Liver (tissue), 9 donors: ENCODE results near the gene RICTOR. TPM values are rescaled to one million over a fixed set of nuclear protein-coding genes. Genes with fewer than 3 reads are reported as not detected.

ENCODE experiments used
- DNase-seq: peaks from one replicate; pipeline ENCODE4 v3.0.0-alpha.2; 2017; ENCODE audit warnings: low spot score
- H3K27ac ChIP-seq, 2 donors: one replicate each; pipeline ENCODE4 v1.7.0; 2013; ENCODE audit warnings: inconsistent platforms in 2 of 2, low read length in 2 of 2, control low read depth in 1 of 2, low read depth in 1 of 2, mild to moderate bottlenecking in 1 of 2
- H3K27me3 ChIP-seq, 4 donors: one replicate each; pipeline versions ENCODE4 v1.6.1 to v1.7.0; 2013; ENCODE audit warnings: low read length in 3 of 4, inconsistent platforms in 1 of 4, mild to moderate bottlenecking in 1 of 4, moderate library complexity in 1 of 4; ENCODE audit not compliant: control insufficient read depth in 4 of 4, insufficient read depth in 4 of 4
- H3K36me3 ChIP-seq, 4 donors: one replicate each; pipeline versions ENCODE4 v1.6.1 to v1.7.0; 2013; ENCODE audit warnings: low read length in 3 of 4, mild to moderate bottlenecking in 3 of 4, low read depth in 1 of 4, moderate library complexity in 1 of 4; ENCODE audit not compliant: control insufficient read depth in 4 of 4, insufficient read depth in 3 of 4
- H3K4me1 ChIP-seq, 4 donors: one replicate each; pipeline versions ENCODE4 v1.6.1 to v1.7.0; 2013; ENCODE audit warnings: low read length in 3 of 4, mild to moderate bottlenecking in 3 of 4, moderate library complexity in 1 of 4; ENCODE audit not compliant: control insufficient read depth in 4 of 4, insufficient read depth in 4 of 4
- H3K4me3 ChIP-seq, 3 donors: one replicate each; pipeline versions ENCODE4 v1.6.1 to v1.7.0; 2013; ENCODE audit warnings: low read length in 3 of 3, control low read depth in 1 of 3, low read depth in 1 of 3, mild to moderate bottlenecking in 1 of 3
- H3K9ac ChIP-seq, 2 donors: one replicate each; pipeline ENCODE4 v1.7.0; 2013; ENCODE audit warnings: low read length in 2 of 2, mild to moderate bottlenecking in 2 of 2, moderate library complexity in 2 of 2, control low read depth in 1 of 2, low read depth in 1 of 2
- H3K9me3 ChIP-seq, 4 donors: one replicate each; pipeline versions ENCODE4 v1.6.1 to v1.7.0; 2013; ENCODE audit warnings: low read length in 3 of 4; ENCODE audit not compliant: control insufficient read depth in 4 of 4
- ATF3 ChIP-seq: IDR thresholded peaks from 2 replicates; pipeline ENCODE4 v1.6.1; 2016; ENCODE audit warnings: antibody characterized with exemption
- CTCF ChIP-seq: fragments of 150-350 bp; IDR thresholded peaks from 2 replicates; pipeline ENCODE4 v1.5.1; 2017; ENCODE audit warnings: improper control_type of control experiment, low read depth, low read length; ENCODE audit not compliant: missing input control
- EGR1 ChIP-seq, 2 donors: IDR thresholded peaks; 2 replicates each; pipeline ENCODE4 v1.6.1; 2016 to 2018; ENCODE audit warnings: antibody characterized with exemption in 2 of 2, low read depth in 2 of 2
- HNF4A ChIP-seq, 2 donors: conservative IDR thresholded peaks; 2 replicates each; pipeline ENCODE4 v1.6.1; 2016; ENCODE audit warnings: antibody characterized with exemption in 2 of 2, mild to moderate bottlenecking in 2 of 2
- HNF4G ChIP-seq: IDR thresholded peaks from 2 replicates; pipeline ENCODE4 v1.6.1; 2016; ENCODE audit warnings: antibody characterized with exemption
- JUND ChIP-seq, 2 donors: IDR thresholded peaks; 2 replicates each; pipeline ENCODE4 v1.6.1; 2016; ENCODE audit warnings: antibody characterized with exemption in 2 of 2
- REST ChIP-seq: IDR thresholded peaks from 2 replicates; pipeline ENCODE4 v1.6.1; 2016; ENCODE audit warnings: antibody characterized with exemption, mild to moderate bottlenecking
- SP1 ChIP-seq: IDR thresholded peaks from 2 replicates; pipeline ENCODE4 v1.6.1; 2018; ENCODE audit warnings: antibody characterized with exemption, mild to moderate bottlenecking
- WGBS: extraction: QIAGEN DNeasy Blood & Tissue Kit; methylation state at CpG from one replicate; pipeline ENCODE4 v1.1.7; 2013; 5-methylcytosine and 5-hydroxymethylcytosine counted together
- polyA plus RNA-seq, 2 donors: library from polyadenylated mRNA; stranded (reverse) in 1 of 2; unstranded in 1 of 2; fragments of 200-250 nt in 1 of 2; fragments of >200 nt in 1 of 2; fragmentation: Nextera tagmentation in 1 of 2; extraction: Ambion mirVana in 1 of 2; gene quantifications; one replicate each; pipeline versions ENCODE4 v1.2.1 to v1.2.3, GENCODE V29; 2013 to 2015
- total RNA-seq, 2 donors: library from RNA; depleted of rRNA; stranded (reverse); fragments of >200 nt; gene quantifications; one replicate each; pipeline ENCODE4 v1.2.3, GENCODE V29; 2014
- donor health status: healthy.
- donor health status: healthy.
- donor health status: healthy.
- donor health status: healthy.
- donor health status: healthy.

Gene RICTOR
- total and polyA plus RNA-seq, 4 donors: 2.1 to 24.0 (median 15.0) TPM

- TF ChIP-seq ATF3 (no peak), JUND (IDR thresholded peaks at IDR 0.05) (no peak)
Observed at GRCh38 chr5:39080168-39080567, 6.0 kb upstream of the RICTOR start (continued).

GRCh38 chr5:39079147-39079546 is 4.9 kb upstream of the RICTOR start:
- TF ChIP-seq SP1 (no peak), ATF3 (no peak), CTCF (no peak), EGR1 (IDR thresholded peaks at IDR 0.05; ENCODE audit: low read depth in 2 of 2) (no peak), HNF4A (conservative IDR thresholded peaks at IDR 0.05) (no peak), HNF4G (no peak)
- Histone ChIP-seq H3K4me3 (no peak overlapping the region), H3K27ac (no peak overlapping the region), H3K27me3 (no peaks in the 10 kb centered on the region), H3K9me3 (no peaks in the 10 kb centered on the region), H3K4me1 (peaks cover 0 to 5% (median 1%) of the 10 kb centered on the region in 4 donors), H3K36me3 (no peaks in the 10 kb centered on the region), H3K9ac (no peak overlapping the region)
- 78% methylated on average over 2 of the region's 2 CpGs for WGBS
- no peak for DNase-seq

GRCh38 chr5:39076757-39077728 is 2.8 kb upstream of the RICTOR start:
- H3K27ac ChIP-seq: no peak overlapping the region
- no peak for TF ChIP-seq EGR1 (IDR thresholded peaks at IDR 0.05; ENCODE audit: low read depth in 2 of 2)
- no peak for TF ChIP-seq HNF4G
- TF ChIP-seq REST: no peak
- TF ChIP-seq HNF4A (conservative IDR thresholded peaks at IDR 0.05): no peak
- WGBS: 67% methylated on average over 6 of the region's 6 CpGs
- no peak overlapping the region for H3K4me3 ChIP-seq
- H3K27me3 ChIP-seq: no peaks in the 10 kb centered on the region
- H3K9me3 ChIP-seq: no peaks in the 10 kb centered on the region
- peaks cover 0 to 16% (median 7%) of the 10 kb centered on the region in 4 donors for H3K4me1 ChIP-seq
- no peaks in the 10 kb centered on the region for H3K36me3 ChIP-seq
- no peak for DNase-seq
- H3K9ac ChIP-seq: no peak overlapping the region
